CD4-positive, alpha-beta T cell (primary cell): ENCODE data around the gene MAP3K12. TPM values are rescaled to one million over a fixed set of nuclear protein-coding genes. Genes with fewer than 3 reads are reported as not detected.
"Not testable (repeated sequence)": the region's sequence is repeated elsewhere in the genome, so short reads cannot be mapped to it uniquely, and the experiment has no call there.

ENCODE experiments used
- ATAC-seq: fragments of 200-7000 bp; cut with Tn5 transposase; one replicate; pipeline ENCODE4 v1.10.0; 2022; ENCODE audit warnings: mild to moderate bottlenecking; ENCODE audit not compliant: poor library complexity
- CTCF ChIA-PET: fragments of 350-600 bp; sonication (Branson Sonifier 250); formaldehyde crosslinking; loops from one replicate; lab custom pipeline; 2021; ENCODE audit warnings: antibody characterized with exemption, inconsistent platforms; lab: Charles Lee
- POLR2A ChIA-PET: fragments of 350-600 bp; sonication (Branson Sonifier 250); formaldehyde crosslinking; loops from one replicate; lab custom pipeline; 2021; ENCODE audit warnings: antibody characterized with exemption, inconsistent platforms; lab: Charles Lee
- DNase-seq, 14 experiments: peaks; one replicate each; pipeline ENCODE4 v3.0.0-alpha.2; 2013 to 2020; ENCODE audit warnings: mixed read lengths in 2 of 14
- H3K27ac ChIP-seq, 2 donors: one replicate each; pipeline versions ENCODE4 v1.5.1 to v1.7.0; 2013; ENCODE audit warnings: low read length in 2 of 2, low read depth in 1 of 2, mild to moderate bottlenecking in 1 of 2
- H3K27me3 ChIP-seq, 2 experiments: 1 replicate in 1 of 2; 2 replicates in 1 of 2; pipeline versions ENCODE4 v1.6.1 to v1.7.0; 2013; ENCODE audit warnings: low read length in 2 of 2, control low read depth in 1 of 2, mild to moderate bottlenecking in 1 of 2, moderate library complexity in 1 of 2; ENCODE audit not compliant: insufficient read depth in 2 of 2, control insufficient read depth in 1 of 2
- H3K36me3 ChIP-seq: one replicate; pipeline ENCODE4 v1.6.1; 2013; ENCODE audit warnings: low read length, control low read depth; ENCODE audit not compliant: insufficient read depth
- H3K4me1 ChIP-seq: one replicate; pipeline ENCODE4 v1.6.1; 2013; ENCODE audit warnings: low read length, control low read depth; ENCODE audit not compliant: insufficient read depth
- H3K4me3 ChIP-seq: one replicate; pipeline ENCODE4 v1.5.1; 2013; ENCODE audit warnings: mild to moderate bottlenecking, low read length, moderate library complexity
- H3K9me3 ChIP-seq, 2 experiments: 1 replicate in 1 of 2; 2 replicates in 1 of 2; pipeline versions ENCODE4 v1.6.1 to v1.7.0; 2013; ENCODE audit warnings: low read length in 2 of 2, mild to moderate bottlenecking in 2 of 2, control low read depth in 1 of 2, moderate library complexity in 1 of 2; ENCODE audit not compliant: control insufficient read depth in 1 of 2, insufficient read depth in 1 of 2
- H3K27ac Mint-ChIP-seq: one replicate; pipeline ENCODE4 v1.8.0; 2020; ENCODE audit warnings: mixed read lengths
- H3K27me3 Mint-ChIP-seq: one replicate; pipeline ENCODE4 v1.8.0; 2021; ENCODE audit warnings: mixed read lengths
- H3K36me3 Mint-ChIP-seq: one replicate; pipeline ENCODE4 v1.8.0; 2021; ENCODE audit warnings: low read depth, mixed read lengths
- H3K4me1 Mint-ChIP-seq: one replicate; pipeline ENCODE4 v1.8.0; 2021; ENCODE audit warnings: low read depth, mixed read lengths
- H3K4me3 Mint-ChIP-seq: one replicate; pipeline ENCODE4 v1.8.0; 2020; ENCODE audit warnings: mild to moderate bottlenecking, mixed read lengths
- H3K9me3 Mint-ChIP-seq: one replicate; pipeline ENCODE4 v1.8.0; 2020; ENCODE audit warnings: mixed read lengths
- CTCF ChIP-seq: fragments of 200-600 bp; IDR thresholded peaks from one replicate; pipeline ENCODE4 v1.8.0; 2022; ENCODE audit warnings: antibody characterized with exemption, mild to moderate bottlenecking
- intact Hi-C, 2 experiments: fragments of 100-400 bp; cut with DNase I in 1 of 2; cut with micrococcal nuclease in 1 of 2; formaldehyde crosslinking; loops; one replicate each; pipeline versions ENCODE4 v1.15.1 to v1.9.0; 2023 to 2025; cut with DNase I, micrococcal nuclease
- polyA plus RNA-seq, 2 donors: library from polyadenylated mRNA; unstranded; fragments of 120-200 nt; gene quantifications; one replicate each; pipeline ENCODE4 v1.2.1, GENCODE V29; 2013
- total RNA-seq, 174 experiments: library from RNA in 2 of 174; stranded (reverse) in 2 of 174; gene quantifications; one replicate each; pipeline ENCODE4 v1.2.3 and lab custom pipeline; 2021 to 2026

MAP3K12 gene
- total RNA-seq = 10 to 100 TPM; 12.6 to 15.2 TPM
- polyA plus RNA-seq (2013, experiment 1 of 2) = 23.5 TPM
- polyA plus RNA-seq (2013, experiment 2 of 2) = 34.0 TPM
- 1.2 to 51.8 (median 21.2) reads per million in 172 experiments for total RNA-seq (lab: John Stamatoyannopoulos, UW)

GRCh38 chr12:53499266-53500141 is at the start of gene MAP3K12:
MAP3K12 (minus strand) TSS chr12:53499458; CDS start chr12:53487391, 12,067 bp downstream.
- DNase-seq = peak in 12 of 14 experiments; percentile 30 to 78 (median 53)
- no peak for ATAC-seq
- Histone ChIP-seq H3K27me3 (no peaks in the 10 kb centered on the region), H3K9me3 (no peaks in the 10 kb centered on the region), H3K4me3 (peak within 1 kb of the TSS; percentile 66), H3K4me1 (peaks cover 46% of the 10 kb centered on the region), H3K36me3 (peaks cover 5% of the 10 kb centered on the region), H3K27ac (peak within 1 kb of the TSS; percentile 87 to 97)
- ChIA-PET CTCF (interaction anchor here (1.0 to 2.9 kb wide), 4 partner anchors 9 to 179 kb away, joined by 4 to 14 read pairs (median 7); partner anchors contain the start of genes AAAS and PCBP2), POLR2A (interaction anchor here (1.0 to 3.4 kb wide), 12 partner anchors 9 to 494 kb away, joined by 3 to 65 read pairs (median 22); partner anchors contain the start of genes AAAS, EIF4B, PRR13 and SP1)
- H3K27ac Mint-ChIP-seq = peak within 1 kb of the TSS; percentile 98
- TF ChIP-seq CTCF = no peak
- peaks cover 9% of the 10 kb centered on the region for H3K36me3 Mint-ChIP-seq
- H3K9me3 Mint-ChIP-seq = no peaks in the 10 kb centered on the region
- H3K27me3 Mint-ChIP-seq = no peaks in the 10 kb centered on the region
- H3K4me1 Mint-ChIP-seq = peaks cover 49% of the 10 kb centered on the region
- intact Hi-C loops = loop anchor here (1.0 to 5.0 kb wide), 5 partner anchors 47 to 228 kb away; partner anchors contain the start of genes ATP5MC2 (in 1 of the 2), CALCOCO1 (in 1 of the 2), PCBP2 (in 1 of the 2) and PRR13 (in 1 of the 2)
- peak within 1 kb of the TSS; percentile 96 for H3K4me3 Mint-ChIP-seq

GRCh38 chr12:53548354-53548753 is 49.1 kb upstream of the MAP3K12 start:
- H3K27me3 ChIP-seq, intact Hi-C loops, H3K4me3 ChIP-seq, POLR2A ChIA-PET, H3K27me3 Mint-ChIP-seq, ATAC-seq, H3K9me3 Mint-ChIP-seq, H3K27ac ChIP-seq, H3K4me3 Mint-ChIP-seq, H3K27ac Mint-ChIP-seq, DNase-seq, H3K9me3 ChIP-seq, CTCF ChIA-PET: not testable (repeated sequence)
- H3K4me1 ChIP-seq = peaks cover 12% of the 10 kb centered on the region
- peaks cover 51% of the 10 kb centered on the region for H3K36me3 Mint-ChIP-seq
- peaks cover 35% of the 10 kb centered on the region for H3K36me3 ChIP-seq
- H3K4me1 Mint-ChIP-seq = peaks cover 35% of the 10 kb centered on the region

GRCh38 chr12:53543539-53543938 is 44.3 kb upstream of the MAP3K12 start:
- intact Hi-C loops = loop anchor here (1.0 to 5.0 kb wide), 3 partner anchors 79 to 204 kb away; partner anchors contain the start of gene ATP5MC2 (in 1 of the 2)
- Histone ChIP-seq H3K36me3 (peaks cover 33% of the 10 kb centered on the region), H3K4me1 (peaks cover 3% of the 10 kb centered on the region), H3K9me3 (no peaks in the 10 kb centered on the region), H3K27me3 (no peaks in the 10 kb centered on the region), H3K27ac (no peak overlapping the region), H3K4me3 (no peak overlapping the region)
- peaks cover 19% of the 10 kb centered on the region for H3K4me1 Mint-ChIP-seq
- ChIA-PET CTCF (interaction anchor here (0.6 to 2.3 kb wide), 7 partner anchors 23 to 214 kb away, joined by 3 to 25 read pairs (median 3); partner anchors contain the start of gene ATP5MC2), POLR2A (interaction anchor here (1.0 to 2.4 kb wide), 2 partner anchors 43 to 133 kb away, joined by 4 to 26 read pairs; partner anchors contain the start of genes ATP5MC2 and TARBP2)
- no peaks in the 10 kb centered on the region for H3K27me3 Mint-ChIP-seq
- DNase-seq (peak; percentile 12 to 77 (median 40)), ATAC-seq (peak; percentile 98)
- peak overlapping the region; percentile 68 for H3K27ac Mint-ChIP-seq
- no peaks in the 10 kb centered on the region for H3K9me3 Mint-ChIP-seq
- no peak overlapping the region for H3K4me3 Mint-ChIP-seq
- peaks cover 45% of the 10 kb centered on the region for H3K36me3 Mint-ChIP-seq
- peak; percentile 76 for TF ChIP-seq CTCF
